NAMALWA (cell line): Measurements from ENCODE around the gene FRMD4A.
"Not testable (repeated sequence)": the region's sequence is repeated elsewhere in the genome, so short reads cannot be mapped to it uniquely, and the experiment has no call there.

ENCODE experiments used
- DNase-seq: peaks from one replicate; pipeline ENCODE4 v3.0.0-alpha.2; 2015; ENCODE audit warnings: low spot score

The FRMD4A gene

DNA sequence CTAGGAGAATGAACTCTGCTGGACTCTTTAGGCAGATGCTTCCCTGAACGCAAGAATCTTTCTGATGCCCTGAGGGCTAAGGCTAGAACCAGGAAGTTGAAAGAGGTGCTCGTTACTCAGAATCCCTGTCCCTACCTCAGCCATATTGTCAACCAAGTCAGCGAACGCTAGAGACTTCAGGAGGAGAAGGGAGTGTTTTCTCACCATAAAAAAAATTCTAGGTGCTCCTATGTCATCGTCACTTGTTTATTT, 384.6 kb downstream of the FRMD4A start:
- no peak for DNase-seq

DNA sequence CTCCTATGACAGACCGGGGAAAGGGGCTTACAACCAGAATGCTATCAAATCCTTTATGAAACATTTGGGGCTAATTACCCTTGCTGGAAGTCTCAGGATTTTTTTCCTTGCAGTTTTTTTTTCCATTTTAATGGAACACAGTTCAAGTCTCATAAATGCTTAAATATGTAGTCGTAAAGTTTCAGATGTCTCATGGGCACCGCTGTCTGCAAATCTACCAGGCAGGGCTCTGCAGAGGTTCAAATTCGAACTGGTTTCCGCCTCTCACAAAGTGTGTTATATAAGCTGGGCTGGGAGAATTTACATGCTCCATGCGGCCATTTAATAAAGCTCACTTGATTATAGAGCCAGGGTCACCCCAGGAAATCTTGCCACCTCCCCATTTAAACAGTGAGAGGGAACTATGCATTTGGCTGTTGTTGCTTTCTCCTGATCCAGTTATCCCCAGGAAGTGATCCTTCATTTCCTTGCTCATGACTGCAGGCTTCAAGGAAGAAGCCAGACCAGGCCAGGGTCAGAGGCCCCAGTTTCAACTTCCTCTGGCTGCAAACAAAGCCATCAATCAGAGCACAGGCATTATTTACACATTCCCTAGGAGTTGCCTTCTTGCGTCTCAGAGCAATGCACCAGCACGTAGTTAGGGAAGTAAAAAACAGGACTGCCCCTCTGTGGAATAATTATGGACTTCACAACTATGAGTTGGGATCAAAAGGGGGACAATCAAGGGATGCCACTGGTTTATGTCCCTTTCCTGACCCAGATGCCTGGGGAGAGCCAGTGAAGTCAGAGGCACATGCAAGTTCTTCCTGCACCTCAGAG, 385.1 kb downstream of the FRMD4A start:
- no peak for DNase-seq

DNA sequence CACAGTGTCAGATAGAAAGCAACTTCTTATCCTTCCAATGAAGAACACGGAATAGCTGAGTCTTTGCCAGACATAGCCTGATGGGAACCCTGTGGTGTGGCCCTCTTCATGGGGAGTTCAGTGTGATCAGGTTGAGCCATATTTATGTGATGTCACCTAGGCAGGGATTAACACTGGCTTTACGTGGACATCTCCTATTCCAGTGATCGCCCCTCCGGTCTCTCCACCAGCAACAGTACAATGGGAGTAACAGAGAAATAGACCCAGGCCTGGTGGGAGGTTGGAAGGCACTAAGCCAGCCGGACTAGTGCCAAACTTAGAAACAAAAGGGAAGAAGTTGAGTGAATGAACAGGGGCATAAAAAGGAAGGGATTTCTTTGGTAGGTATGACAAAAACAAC, 385.9 kb downstream of the FRMD4A start:
- no peak for DNase-seq

DNA sequence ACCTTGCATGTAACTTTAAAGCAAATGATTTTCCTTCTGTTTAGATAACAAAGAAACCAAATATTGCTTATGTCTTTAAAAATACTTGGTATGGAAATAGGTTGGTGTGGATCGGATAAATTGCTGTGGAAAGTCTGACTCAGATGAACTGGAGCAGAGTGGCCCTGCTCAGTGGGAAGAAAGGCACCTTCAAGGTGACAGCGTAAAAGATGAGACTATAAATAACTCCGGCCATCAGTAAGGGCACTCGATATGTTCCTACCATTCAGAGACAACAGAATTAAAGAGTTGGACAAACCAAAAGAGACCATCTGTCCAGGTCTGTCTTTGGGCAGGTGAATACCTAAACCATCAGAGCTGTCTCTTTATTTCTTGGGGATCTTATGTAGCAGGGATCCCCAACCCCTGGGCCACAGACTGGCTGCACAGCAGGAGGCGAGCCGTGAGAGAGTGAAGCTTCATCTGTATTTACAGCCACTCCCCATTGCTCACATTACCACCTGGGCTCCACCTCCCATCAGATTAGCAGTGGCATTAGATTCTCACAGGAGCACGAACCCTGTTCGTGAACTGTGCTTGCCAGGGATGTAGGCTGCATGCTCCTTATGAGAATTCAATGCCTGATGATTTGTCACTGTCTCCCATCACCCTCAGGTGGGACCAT, 386.9 kb downstream of the FRMD4A start:
- DNase-seq, result no peak

DNA sequence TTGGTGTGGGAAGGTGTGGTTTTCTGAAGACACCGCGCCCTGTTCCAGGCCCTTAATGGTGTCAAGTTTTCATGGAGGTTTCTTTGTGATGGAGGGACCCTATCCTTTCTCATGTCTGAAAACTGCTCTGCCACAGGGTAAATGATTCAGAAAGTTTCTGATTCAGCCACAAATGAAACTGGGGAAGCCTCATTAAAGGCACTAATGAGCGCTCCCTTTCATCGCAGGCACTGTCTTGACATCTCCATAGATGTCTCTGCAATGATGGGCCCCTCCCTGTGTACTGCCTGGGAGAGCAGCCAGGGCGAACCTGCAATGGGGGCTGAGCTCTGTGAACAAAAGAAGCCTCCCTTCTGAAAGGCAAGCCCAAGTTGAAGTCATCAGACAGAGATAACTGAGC, 388.7 kb downstream of the FRMD4A start:
- DNase-seq, result no peak

DNA sequence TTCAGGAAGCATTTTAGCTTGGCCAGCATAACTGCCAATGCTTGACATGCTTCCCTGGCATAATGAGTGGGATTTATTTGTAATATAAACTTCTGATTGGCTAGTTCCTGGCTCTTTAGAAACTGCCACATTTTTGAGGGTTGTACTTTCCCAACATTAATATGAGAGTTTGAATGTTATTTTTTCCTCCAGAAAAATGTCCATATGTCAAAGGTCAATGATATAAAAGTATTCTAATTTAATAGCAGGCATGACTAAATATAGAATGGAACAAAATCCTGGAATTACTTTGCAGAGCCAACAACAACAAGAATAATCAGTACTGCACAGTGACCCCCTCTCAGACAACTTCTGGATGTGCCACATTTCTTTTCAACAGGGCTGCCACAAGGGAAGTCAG, 391.3 kb downstream of the FRMD4A start:
- no peak for DNase-seq

DNA sequence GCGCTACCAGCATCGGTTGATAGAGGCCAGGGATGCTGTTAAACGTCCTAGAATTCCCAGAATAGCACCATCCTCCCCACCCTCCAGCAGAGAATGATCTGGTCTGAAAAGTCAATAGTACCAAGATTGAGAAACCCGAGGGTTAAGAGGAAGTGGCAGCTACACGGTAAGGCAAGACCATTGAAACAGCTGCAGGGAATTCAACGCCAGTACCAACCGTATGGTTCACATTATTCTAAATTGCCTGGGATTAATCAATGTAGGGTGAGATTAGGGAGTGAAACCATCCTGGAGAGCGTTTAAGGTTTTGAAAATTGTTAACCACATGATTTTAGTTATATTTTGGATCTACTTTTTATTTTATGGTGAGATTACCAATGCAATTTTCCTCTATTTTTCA, 391.8 kb downstream of the FRMD4A start:
- no peak for DNase-seq

DNA sequence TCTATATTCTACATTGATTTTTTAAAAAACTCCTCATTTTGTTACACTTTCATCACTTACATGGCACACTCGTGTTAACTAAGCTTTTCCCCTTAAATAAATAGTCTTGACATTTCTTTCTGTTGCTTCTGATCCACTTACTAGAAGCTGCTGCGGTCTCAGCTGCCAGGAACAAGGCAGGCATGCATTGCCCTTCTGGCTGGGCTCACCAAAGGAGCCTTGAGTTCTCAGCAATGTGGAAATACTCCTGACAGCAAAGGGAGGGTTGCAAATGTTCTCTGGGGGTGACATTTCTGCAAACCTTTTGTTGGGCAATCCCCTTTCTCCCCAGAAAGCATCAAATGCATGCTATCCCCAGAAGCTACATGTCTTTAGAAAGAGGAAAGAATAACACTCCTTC, 393.9 kb downstream of the FRMD4A start:
- DNase-seq, result no peak

DNA sequence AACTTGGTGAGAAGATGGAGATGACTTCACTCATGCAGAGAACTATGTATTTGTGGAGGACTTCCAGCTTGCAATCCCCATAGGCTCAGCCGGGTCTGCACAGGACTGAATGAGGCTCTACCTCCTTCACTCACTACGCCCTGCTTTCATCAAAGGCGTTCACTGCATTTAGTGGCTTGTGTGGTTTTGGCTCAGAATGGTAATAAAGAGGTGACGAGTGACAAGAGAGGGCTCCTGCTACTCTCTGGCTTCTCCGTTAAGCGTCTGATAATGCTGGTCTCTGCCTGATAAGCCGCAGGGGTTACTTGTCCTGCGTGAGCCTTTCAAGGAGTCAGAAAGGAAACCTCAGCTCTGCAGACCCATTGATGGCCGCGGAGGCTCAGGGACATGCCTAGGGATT, 400.6 kb downstream of the FRMD4A start:
- no peak for DNase-seq

DNA sequence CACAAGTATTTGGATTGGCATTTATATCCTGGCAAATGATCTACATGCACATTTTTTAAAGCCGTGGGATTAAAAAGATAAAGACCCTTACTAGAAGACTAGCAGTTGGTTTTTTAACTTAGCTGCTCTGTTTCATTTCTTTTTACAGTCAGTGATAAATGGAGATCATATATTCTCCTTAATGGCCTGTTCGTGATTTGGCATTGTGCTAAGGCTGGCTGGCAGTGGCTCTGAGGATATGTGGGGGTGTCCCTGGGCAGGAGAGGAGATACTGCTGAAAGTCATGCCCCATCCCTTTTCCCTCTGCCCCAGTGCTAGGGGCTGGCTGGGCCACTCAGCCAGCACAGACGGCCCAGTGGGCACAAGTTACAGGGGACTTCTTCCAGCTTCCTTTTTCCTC, 402.3 kb downstream of the FRMD4A start:
- DNase-seq, result no peak

DNA sequence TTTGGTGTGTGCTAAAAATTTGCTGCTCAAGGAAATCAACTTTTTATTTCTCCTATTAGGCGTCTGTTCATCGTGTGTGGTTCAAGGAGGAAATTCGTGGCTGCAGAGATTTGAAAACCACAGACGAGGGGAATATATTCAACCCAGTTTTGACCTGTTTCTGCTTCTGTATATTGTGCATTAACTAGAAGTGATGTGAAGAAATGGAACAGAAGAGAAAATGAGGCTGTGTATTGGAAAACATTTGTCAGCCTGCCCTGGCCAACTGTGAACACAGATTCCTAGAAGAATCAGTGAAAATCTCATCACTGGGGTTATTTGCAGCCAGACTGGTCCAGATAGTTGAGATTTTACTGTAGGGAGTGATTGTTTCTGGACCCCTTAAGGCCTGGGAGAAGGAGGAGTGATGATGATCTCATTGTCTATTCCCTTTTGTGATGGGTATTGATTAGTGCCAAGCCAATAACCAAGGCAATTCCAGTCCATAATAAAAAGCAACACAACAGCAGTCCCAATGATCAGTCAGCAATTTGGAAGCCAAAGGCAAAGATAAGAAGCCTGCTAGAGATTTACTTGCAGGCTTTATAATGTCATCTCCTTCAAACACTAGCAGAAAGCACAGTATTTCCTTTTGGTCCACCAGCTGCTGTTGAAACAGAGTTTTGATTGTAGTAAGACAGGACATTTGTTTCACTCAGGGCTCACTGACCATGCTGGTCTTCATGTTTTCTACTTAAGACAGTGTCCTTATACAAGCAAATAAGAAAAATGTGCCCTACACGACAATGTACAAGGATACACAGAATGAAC, 404.5 kb downstream of the FRMD4A start:
- no peak for DNase-seq

DNA sequence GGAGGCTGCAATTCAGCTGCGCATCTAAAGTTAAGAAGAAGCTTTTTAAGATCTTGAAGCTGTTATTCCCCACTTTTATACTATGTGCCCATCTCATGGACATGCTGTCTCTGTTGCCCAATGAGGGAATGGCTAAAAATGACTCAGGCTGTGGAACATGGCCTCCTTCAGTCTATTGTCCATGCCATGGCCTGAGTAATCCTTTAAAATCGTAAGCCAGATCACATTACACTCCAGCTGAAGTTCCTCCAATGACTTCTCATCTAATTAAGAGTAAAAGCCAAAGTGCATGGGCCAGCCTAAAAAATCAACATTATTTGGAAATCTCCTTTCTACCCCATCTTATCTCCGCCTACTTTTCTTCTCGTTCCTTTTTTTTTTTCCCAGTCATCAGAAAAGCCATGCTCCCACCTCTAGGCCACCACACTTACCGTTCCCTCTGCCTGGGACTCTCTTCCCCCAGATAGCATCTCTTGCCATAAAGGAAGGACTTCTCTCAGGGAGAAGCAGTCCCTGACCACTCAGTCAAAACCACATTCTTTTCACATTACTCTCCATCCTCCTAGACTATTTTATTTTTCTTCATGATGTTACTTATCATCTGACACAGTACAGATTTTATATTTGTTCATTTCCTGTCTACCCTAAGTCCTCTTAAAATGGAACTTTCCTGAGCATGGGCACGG, 406.5 kb downstream of the FRMD4A start:
- DNase-seq, result no peak

DNA sequence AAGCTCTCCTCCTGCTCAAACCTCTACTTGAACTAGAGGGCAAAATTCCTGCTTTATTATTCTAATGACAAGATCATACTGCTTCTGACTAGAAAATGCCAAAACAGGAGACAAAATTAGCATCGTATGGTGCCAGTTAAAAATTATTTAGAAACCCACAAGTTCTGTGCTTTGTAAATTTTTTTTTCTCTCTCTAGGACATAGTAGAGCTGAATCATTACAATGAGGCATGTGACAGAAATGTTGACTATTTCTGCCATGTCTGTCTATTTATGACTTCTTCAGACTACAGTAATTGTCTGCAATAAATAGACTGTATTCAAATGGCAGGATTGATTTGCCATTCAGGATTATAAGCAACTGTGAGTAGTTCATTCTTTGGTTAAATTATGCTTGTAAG, 408.1 kb downstream of the FRMD4A start:
- DNase-seq, result no peak

DNA sequence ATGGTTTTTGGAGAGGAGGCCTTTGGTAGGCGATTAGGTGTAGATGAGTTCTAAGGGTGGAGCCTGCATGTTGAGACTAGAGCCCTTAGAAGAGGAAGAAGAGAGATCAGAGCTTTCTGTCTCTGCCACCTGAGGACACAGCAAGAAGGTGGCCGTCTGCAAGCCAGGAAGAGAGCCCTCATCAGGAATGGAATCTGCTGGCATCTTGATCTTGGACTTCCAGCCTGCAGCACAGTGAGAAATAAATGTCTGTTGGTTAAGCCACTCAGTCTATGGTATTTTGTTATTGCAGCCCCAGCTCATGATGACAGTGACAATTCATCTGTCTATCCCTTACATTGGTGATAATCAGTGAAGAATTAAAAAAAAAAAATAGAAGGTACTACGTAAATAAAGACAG, 408.8 kb downstream of the FRMD4A start:
- DNase-seq, result no peak

DNA sequence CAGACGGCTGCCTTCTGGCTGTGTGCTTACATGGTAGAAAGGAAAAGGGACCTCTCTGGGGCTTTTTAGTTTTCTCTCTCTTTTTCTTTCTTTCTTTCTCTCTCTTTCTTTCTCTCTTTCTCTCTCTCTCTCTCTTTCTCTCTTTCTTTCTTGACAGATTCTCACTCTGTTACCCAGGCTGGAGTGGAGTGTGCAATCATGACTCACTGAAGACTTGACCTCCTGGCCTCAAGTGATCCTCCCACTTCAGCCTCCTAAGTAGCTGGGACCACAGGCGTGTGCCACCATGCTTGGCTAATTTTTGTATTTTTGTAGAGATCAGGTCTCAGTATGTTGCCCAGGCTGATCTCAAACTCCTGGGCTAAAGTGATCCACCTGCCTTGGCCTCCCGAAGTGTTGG, 409.6 kb downstream of the FRMD4A start:
- not testable (repeated sequence) for DNase-seq

DNA sequence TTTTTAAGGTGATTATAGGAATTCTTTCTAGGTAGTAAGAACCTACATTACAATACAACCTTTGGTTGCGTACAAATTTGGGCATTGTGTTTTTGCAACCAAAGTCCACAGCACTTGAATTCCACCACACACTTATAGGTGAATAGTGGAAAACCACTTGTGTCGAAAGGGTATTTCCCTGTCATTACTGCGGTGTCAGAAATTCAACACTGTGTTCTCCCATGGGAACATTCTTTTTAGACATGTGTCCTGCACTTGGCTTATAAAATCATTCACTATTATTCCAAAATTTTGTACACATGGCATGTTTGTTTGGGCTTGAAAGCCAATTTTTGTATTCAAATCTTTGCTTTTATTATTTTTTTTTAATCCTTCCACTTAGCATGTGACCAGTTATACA, 410.3 kb downstream of the FRMD4A start:
- DNase-seq, result no peak

DNA sequence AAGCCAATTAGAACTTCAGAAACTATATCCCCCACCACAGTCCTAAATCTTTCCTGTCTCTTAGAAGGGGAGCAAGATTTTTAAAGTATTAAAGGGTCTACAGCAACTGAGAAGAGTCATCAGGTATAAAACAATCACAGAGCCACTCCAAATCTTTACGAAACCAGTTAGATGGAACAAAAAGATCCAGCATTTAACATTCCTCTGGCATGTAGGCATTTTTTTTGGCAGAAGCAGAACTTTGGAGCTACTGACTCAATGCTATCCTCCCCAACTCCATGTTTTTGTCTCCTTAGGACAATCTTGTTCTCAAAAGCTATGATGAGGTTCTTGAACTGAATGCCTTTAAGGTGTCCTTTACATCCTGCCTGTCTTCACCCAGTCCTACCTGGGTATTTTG, 410.7 kb downstream of the FRMD4A start:
- DNase-seq, result no peak

DNA sequence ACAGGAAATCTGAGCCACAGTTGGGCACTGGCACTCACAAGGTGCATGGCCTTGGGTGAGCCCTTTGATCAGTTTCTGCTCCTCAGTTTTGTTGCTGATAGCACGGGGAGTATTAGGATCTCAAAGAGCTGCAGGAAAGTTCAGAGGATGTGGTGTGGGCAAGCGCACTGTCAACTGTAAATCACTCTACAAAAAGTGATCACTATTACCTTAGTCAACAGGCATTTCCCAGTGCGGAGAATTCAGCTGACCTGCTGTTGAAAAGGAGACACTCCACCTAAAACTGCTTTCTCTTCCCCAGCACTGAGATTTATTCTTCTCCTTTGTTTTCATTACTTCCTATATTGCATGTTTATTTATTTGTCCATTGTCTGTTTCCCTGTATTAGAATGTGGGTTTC, 412.9 kb downstream of the FRMD4A start:
- no peak for DNase-seq

DNA sequence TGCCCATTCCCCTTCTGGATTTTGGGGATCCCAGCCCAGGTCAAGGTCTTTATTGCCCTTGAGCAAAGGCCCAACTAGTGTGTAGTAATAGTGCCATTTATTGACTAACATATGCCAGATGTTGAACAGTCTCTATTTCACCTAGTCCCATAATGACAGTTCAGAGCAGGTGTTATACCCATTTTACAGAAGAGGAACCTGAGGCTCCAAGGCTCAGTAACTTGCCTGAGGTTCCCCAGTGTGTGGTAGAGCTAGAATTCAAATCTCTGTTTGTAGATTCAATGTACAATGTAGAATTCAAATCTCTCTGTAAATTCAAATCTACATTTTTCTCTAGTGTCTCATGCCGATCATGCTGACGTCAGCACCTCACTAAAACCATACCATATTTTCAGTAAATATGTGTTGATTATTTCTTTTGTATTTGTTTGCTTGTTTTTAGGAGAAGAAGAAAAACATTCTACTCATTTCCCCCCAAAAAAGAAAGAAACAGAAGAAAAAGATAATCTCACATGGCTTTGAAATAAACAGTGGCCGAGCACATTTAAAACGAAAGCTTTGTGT, 414.3 kb downstream of the FRMD4A start:
- no peak for DNase-seq

DNA sequence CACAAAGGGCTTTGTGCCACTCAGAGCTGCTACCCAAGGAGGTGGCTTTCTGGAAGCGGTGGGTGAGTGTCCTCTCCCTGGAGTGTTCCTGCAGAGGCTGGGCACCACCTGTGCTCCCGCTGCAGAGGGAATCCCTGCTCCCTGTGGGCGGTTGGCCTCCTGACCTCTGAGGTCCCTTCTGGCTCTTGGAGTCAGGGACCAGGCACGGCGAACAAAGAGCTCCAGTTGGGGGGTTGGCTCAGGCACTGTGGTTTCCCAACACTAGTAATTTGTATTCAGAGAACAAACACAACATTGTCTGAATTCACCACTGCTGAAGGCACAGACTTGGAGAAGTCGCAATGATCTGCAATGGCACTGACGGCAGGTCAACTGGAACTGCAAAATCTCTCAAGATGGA, 415.0 kb downstream of the FRMD4A start:
- no peak for DNase-seq

DNA sequence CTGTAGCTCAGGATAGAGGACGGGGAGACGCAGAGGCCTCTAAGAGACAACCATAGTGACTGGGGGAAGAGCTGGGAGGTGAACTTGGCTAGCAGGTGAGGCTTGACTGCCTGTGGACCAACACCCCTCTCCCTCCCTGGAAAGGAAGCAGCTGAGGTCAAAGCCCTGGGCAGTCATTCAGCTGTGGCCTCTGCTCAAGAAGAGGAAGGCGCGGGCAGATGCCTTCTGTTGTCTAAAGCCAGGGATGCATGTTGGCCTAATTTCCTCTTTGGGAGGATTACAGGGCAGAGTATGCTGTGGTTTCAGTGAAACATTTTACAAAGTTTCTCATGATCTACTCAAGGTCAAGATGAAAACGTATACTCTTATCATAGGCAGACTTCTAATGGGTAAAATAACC, 416.8 kb downstream of the FRMD4A start:
- DNase-seq, result no peak

DNA sequence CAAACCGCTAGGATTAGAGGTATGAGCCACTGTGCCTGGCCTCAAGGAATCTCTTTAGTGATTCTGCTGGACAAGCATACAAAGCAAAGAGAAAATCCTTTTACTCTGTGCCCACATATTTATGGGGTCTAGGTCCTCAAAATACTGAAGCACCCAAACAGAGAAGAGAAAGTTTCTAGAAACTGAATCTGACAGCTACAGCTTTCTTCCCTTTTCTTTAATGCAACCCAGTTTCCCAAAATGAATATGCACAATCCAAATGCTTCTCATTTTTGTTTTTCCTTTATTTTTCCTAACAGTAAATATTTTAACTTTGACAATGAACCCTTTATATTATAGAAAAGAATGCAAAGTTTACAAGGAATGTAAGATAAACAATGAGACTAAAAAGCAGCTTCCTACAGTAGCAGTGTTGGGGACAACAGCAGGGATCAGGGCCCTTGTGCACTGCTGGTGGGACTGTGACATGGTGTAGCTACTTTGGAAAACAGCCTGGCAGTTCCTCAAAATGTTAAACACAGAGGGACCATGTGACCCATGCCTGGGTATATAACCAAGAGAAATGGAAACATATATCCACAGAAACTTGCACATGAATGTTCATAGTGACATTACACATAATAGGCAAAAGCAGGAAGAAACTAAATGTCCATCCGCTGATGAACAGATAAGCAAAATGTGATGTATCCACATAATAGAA, 418.8 kb downstream of the FRMD4A start:
- DNase-seq, result no peak
